Measurements from ENCODE around the gene TPST1.

Gene TPST1

DNA sequence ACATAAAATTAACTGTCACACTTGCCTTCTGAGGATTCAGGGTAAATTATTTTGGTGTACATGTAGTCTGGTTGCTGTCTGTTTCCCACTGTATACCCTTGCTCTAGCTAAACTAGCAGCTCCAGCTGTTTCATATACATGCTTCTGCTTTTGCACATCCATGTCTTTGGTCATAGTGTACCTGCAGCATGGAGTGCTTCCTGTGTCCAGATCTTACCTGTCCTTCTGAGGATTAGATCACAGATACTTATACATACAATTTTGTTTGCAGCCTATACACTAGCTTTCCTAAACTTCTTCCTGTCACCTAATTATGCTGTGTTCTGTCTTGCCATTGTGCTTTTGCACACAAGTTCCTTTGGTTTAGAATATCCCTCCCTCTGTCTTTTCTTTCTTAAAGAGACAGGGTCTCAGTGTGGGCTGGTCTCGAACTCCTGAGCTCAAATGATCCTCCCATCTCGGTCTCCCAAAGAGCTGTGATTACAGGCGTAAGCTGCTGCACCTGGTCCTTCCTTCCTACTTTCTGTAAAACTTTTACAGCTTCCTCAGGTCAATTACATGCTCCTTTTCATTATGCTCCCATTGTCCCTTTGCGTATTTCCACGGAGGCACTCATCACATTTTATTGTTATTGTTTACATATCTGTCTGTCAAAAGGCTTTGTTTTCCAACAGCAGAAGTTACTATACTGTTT is 33.8 kb downstream of the TPST1 start:
- DNase-seq (ENCODE audit: low read depth, low spot score): no peak

DNA sequence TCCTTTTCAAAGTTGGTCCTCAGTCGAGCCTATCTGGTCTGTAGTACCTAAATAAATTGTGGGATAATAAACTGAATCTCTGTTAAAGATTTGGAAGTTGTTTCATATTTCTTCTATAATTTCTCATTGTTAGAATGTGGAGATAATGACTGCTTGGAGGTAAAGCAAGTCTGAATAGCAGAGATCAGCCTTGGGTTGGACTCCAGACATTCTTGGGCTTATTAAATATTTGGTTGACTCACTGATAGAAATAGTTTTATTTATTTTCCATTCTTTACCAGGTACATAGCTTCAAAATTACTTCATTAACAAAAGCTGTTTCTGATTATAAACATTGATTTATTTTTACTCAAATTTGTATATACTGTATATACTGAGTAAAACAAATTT is 34.3 kb downstream of the TPST1 start:
- no peak for DNase-seq (ENCODE audit: low read depth, low spot score)

DNA sequence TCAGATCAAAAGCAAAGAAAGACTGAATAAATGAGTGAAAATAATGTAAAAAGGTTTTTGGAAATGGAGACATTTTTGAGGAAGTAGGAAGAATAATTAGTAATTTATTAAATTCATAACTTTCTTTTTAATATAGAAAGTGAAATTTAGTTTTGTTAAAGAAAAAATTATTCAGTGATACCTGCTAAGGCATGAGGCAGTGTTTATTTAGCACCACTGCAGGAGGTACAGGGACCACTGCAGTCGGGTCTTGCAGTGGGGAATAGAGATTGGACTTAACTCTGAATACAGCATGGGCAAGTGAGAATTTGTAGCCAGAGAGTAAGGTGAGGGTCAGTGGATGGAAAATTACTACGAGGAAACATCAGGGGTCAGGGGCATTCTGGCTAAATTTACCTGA is 39.9 kb downstream of the TPST1 start:
- DNase-seq (ENCODE audit: low read depth, low spot score): no peak

DNA sequence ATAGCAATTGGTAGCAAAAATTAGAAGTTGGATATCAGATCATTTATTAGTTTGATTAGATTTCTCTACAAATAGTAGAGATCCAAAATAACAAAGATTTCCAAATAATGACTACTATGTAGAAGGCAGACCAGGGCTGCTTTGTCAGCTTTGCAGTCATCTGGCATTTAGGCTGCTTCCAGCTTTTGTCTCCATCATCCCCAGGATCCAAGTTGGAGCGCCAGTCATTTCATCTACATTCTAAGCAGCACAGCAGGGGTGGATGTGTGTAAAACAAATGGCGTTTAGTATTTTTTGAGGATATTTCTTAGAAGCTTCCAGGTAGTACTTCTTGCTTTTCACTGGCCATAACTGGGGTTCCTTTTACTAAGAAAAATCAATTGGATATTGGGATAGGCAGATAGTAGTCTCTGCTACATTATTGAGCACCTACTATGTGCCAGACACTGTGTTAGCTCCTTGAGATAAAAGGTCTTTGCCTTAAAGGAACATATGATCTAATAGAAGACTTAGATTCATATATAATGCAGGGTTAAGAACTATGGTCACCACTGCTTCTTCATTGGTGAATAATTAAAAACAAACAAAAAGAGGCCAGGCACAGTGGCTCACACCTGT is 41.5 kb downstream of the TPST1 start:
- no peak for DNase-seq (ENCODE audit: low read depth, low spot score)

DNA sequence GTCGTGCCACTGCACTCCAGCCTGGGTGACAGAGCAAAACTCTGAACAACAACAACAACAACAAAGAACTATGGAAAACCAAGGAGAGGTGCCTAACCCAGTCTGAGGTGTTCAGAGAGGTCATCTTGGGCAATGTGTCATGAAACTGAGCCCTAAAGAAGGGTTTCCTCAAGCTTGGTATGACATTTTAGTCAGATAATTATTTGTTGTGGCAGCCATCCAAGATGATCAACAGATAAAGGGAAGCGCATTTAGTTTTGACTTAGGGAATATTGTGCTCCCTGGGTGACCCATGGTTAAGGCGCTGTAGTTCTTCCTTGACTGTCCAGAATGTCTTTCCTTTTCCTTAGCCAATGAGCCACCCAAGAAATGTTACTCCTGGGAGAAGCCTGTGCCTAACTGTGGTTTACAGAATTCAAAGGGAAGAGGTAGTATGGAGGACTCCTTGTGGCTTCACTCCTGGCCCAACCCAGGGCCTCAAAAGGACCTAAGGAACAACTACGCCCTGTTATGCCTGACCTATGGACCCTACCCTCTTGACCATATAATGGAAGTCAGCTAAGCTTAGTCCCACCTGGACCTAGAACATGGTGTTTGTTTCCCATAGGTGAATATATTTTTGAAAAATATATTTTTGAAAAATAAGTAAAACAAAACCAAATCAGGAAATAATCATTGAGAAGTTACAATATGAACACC is 42.4 kb downstream of the TPST1 start:
- DNase-seq (ENCODE audit: low read depth, low spot score): no peak

DNA sequence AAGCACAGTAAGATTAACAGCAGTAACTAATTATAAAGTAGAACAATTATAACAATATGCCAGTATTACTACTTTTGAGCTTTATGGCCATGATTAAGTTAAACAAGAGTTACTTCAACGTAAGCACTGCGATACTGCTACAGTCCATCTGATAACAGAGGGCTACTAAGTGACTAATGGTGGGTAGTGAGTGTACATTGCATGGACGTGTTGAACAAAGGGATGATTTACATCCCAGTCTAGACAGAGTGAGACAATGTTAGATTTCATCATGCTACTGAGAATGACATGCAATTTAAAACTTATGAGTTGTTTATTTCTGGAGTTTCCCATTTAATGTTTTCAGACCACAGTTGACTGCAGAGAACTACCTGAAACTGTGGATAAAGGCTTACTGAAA is 45.6 kb downstream of the TPST1 start:
- no peak for DNase-seq (ENCODE audit: low read depth, low spot score)

DNA sequence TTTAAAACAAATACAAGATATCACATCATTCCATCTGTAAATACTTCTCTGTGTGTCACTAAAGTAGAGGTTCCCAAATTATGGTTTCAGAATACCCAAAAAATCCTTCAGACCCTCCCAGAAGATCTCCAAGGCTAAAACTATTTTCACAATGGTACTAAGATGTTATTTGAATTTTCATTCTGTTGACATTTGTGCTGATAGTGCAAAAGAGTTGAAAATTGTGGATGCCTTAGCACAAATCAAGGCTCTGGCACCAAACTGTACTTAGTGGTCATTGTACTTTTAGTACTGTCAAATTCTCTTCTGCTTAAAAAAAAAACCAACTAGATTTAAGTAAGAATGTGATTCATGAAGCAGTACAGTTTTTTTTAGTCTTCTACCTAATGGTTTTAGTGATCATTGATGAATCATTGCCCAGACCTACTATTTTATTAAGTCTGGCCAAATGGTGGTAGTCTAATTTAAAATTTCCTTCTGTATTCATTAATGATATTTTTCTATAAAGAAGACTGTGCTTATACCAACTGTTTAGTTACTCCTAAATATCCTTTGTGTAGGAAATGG is 50.5 kb downstream of the TPST1 start:
- DNase-seq (ENCODE audit: low read depth, low spot score): no peak

DNA sequence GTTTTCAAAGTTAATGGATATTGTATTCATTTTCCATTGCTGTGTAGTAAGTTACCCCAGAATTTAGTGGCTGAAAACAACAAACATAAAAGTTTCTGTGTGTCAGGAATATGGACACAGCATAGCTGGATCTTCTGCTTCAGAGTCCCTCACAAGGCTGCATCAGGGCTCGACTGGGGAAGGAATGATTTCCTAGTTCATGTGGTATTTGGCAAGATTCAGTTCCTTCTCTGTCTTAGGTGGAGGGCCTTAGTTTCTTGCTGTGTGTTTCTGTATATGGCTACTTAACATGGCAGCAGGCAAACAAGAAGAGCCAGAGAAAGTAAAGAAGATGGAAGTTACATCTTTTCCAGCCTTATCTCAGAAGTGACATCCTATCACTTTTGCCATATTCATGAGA is 51.1 kb downstream of the TPST1 start:
- no peak for DNase-seq (ENCODE audit: low read depth, low spot score)

DNA sequence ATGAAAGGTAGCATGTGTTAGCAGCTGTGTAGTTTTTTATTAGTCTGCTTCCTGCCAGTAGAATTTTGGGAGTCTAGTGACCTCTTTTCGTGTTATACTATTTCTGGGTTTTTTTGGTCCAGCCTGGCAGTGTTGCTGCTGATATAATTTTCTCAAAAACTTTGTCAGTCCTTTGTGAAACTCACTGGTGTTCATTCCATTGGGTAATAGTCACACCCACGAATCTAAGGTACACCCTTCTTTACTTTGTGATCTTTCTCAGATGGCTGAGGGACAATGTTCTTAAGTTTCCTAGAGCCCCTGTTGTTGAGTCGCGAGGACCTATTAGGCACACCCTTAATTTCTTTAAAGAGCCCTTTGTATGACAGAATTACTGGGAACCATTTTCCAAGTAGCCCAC is 52.3 kb downstream of the TPST1 start:
- DNase-seq (ENCODE audit: low read depth, low spot score): no peak

DNA sequence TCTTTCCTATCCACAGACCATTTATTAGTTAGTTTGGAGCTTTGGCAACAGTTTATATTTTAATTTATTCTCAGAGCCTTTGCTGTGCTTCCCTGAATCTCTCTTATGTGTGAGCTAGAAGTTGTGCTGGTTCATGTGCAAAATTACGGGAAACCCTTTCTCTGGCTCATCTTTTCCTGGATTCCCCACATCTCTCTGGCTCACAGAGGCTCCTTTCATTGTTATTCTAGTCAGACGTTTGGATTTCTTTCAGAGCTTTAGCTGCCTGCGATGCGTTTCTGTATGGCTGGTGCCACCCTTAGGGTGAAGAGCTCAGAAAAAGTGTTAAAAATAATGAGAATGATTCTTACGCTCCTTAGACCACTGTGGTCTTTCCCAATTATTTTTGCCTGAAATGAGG is 53.3 kb downstream of the TPST1 start:
- DNase-seq (ENCODE audit: low read depth, low spot score): no peak

DNA sequence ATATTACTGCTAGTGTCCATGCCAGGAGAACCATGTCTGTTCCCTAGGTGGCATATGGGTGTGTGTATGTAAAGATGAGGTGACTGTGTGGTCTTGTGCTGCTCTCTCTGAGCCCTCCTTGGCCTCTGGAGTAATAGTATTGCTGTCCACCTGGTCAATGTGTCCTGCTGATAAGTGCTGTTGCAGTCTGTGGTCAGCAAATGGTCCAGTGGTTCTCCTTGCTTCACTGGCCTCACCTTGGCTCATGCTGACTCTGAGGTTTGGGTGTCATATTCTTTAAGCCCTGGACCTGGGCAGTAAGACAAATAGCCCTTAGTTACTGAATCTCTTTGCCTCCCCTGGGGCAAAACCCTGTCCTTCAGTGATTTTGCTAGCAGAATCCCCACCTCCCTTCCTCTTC is 56.8 kb downstream of the TPST1 start:
- no peak for DNase-seq (ENCODE audit: low read depth, low spot score)

DNA sequence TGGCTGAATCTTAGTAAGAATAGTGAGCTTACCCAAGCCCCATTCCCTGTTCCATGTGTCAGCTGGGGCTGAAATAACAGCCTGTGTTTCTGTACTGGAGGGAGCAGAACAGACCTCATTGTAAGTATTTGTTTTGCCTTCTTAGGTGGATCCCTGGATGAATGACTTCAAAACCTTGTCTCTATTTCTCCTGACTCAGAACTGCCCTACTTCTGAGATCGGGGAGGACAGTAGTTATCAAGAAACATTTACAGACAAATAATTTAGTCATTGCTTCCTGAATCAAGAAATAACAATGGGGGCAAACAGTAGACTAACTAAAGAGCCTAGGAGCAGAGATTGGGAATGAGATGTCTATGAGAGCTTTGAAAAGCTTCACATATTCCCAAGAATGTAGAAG is 58.8 kb downstream of the TPST1 start:
- DNase-seq (ENCODE audit: low read depth, low spot score): no peak

DNA sequence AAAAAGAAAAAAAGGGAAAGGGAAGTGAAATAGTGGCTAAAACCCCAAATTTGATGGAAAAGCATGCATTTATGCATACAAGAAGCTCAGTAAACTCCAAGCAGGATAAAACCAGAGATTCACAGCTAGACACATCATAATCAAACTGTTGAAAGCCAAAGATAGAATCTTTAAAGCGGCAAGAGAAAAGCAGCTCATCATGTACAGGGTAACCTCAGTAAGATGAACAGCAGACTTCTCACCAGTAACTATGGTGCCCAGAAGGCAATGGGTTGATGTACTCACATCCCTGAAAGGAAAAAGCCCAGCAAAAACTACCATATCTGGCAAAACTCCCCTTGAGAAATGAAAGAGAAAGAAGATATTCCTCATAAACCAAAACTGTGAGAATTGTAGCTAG is 60.4 kb downstream of the TPST1 start:
- DNase-seq (ENCODE audit: low read depth, low spot score): no peak

DNA sequence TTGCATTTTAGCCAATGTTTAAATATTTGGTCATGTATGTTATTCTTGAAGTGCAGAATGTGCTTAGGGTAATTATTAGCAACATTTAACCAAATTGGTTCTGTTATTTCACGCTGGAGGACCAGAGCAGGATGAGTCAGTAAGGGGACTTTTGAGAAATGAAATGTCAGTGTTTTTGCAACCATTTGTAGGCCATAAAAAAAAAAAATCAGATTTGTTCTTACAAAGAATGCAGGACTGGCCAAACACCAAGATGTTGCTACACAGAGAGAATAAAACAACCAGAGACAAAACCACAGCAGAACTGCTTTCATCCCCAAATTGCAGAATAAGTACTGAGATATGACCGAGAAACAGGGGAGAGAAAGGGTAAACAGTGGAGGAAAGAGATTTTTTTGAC is 62.1 kb downstream of the TPST1 start:
- no peak for DNase-seq (ENCODE audit: low read depth, low spot score)

DNA sequence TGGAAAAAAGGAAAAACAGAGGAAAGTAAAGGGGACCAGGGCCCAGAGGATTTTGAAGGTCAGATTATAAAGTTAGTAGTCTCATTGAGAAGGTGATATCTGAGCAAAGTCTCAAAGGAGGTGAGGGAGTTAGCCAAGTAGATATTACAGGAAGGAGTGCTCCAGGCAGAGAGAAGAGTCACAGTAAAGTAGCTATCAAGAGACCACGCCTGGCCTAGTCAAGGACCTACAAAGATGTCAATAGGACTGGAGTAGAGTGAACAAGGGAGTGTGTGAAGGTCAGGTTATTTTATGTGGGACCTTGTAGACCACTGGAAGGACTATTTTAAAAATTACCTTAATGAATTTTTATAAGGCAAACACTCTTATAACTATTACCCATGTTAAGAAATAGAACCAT is 64.8 kb downstream of the TPST1 start:
- DNase-seq (ENCODE audit: low read depth, low spot score): no peak

DNA sequence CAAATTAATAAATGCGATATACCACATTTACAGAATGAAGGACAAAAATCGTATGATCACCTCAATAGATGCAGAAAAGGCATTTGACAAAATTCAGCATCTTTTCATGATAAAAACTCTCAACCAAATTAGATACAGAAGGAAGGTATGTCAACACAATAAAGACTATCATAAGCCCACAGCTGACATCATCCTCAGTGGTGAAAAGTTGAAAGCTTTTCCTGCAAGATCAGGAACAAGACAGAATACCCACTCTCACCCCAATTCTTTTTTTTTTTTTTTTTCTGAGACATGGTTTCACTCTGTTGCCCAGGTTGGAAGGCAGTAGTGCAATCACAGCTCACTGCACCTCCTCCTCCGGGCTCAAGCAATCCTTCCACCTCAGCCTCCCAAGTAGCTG is 67.2 kb downstream of the TPST1 start:
- no peak for DNase-seq (ENCODE audit: low read depth, low spot score)

DNA sequence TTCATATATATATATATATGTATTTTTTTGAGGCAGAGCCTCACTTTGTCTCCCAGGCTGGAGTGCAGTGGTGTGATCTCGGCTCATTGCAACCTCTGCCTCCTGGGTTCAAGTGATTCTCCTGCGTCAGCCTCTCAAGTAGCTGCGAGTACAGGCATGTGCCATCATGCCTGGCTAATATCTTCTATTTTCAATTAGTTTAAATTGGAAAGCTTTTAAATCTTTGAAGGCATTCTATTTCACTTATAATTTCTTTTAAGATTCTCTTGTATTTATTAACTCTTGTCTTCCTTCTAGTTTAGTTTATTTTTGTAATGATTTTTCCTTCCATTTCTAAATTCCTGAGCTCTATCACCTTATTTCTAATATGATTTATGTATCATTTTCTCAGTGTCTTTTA is 71.2 kb downstream of the TPST1 start:
- DNase-seq (ENCODE audit: low read depth, low spot score): no peak

DNA sequence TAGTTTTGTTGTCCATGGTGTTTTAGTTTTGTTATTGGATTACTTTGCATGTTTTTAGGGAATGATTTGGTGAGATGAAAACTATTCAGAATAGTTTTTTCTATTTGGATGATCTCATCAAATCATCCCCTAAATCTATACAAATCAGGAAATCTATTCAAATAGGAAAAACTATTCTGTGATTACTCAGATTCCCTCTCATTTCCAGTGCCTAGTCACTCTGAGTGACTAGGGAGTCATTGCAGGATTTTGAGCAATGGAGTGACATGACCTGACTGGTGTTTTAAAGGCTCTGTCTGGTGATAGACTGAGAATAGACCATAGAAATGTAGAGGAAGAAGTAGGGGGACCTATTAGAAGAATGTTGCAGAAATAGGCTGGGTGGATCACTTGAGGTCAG is 72.4 kb downstream of the TPST1 start:
- DNase-seq (ENCODE audit: low read depth, low spot score): no peak

DNA sequence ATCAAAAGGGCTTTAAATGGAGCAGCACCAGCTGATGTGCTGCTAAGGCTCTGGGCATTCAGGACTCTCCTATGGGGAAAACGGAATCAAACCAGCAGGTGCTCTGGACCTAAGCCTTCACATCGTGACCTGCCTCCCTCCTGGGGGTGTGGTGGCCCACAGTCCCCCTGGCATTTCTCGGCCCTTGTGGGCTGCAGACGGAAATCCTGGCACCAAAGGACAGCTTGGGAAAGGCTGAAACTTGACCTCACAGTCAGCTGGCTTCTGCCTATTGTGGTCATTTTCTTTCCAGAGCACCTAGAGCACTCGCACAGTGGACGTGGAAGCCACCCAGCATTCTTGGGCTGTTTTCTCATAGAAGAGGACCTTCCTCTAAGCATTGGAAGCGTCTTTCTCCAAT is 74.8 kb downstream of the TPST1 start:
- no peak for DNase-seq (ENCODE audit: low read depth, low spot score)

DNA sequence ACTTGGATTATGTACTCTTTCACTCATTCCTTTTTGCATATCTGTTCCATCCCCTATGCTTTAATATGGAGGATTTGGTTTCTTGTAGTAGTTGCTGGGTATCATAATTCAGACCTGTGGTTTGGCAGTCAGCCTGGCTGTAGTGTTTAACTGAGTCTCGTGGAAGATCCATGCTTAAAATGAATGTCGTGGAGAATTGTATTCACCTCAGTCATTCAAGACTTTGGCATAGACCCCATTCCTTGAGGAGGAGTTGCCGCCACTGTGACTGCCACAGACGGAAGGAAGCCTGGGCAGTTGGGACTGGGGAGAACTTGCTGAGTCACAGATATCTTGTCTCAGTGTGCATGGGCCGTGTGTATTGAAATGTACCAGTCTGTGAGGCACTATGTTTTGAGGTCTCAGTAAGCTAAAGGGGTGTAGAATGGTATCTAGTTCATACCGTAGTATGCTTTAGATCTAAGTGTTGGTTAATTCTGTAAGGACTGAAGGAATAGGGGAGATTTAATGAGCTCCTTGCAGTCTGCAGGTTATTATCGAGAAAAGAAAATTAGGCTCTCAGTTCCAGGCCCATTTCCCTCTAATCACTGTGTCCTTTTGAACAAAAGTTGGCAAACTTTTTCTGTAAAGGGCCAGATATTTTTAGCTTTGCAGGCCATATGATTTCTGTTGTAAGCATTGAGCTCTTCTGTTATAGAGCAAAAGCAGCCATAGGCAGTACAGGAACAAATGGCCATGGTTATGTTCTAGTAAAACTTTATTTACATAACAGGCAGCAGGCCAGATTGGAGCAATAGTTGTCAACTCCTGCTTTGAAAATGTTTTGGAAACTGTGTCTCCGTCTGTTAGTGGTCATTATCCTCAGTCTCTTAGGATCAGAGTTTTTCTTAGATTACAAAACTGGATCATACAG is 76.8 kb downstream of the TPST1 start:
- no peak for DNase-seq (ENCODE audit: low read depth, low spot score)

DNA sequence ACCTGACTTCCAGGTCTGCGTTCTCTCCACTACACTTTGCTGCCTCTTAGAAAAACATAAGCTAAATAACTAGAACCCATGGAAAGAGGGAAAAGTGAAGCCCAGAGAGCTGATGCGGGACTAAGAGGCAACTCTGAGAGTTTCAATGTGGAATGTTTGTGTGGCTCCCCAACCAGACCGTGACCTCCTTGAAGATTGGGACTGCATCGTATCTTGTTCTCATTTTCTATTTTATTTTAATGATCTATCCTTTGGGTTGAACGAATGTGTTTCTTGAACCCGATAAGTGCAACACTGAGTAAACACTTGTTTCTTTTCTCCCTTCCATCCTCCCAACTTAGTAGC is 77.4 kb downstream of the TPST1 start:
- no peak for DNase-seq (ENCODE audit: low read depth, low spot score)

Data from brain pericyte (primary cell).